Germinal center (tissue), 1 donor: Measurements from ENCODE around the gene CA10.

Source experiments
- DNase-seq: peaks from one replicate; pipeline ENCODE4 v3.0.0; 2012; ENCODE audit warnings: mixed read lengths, low spot score

The CA10 gene

DNA sequence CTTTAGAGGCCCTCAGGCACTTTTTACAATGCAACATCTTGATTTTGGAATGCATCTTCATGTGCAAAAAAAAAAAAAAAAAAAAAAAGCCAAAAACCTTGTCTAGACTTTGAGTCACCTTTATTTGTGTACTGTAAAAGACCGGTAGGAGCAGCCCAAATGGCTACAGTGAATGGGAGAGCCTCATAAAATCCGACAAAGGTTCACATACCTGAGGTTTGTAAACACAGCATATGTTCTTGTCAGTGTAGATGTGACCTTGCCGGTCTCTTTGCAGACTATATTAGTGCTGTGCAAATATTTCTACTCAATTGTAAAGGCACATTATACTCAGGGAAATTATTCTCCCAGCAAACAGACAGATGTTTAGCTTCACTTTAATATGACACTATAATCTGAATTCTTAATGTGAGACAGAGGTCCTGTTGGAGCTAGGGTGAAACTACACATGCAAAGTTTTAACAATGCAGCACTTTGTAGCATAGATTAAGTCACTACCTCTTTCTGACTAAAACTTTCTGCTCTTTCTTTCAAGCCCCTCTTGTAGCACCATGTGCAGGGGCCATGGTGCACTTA, 211.3 kb downstream of the CA10 start:
- DNase-seq = no peak

DNA sequence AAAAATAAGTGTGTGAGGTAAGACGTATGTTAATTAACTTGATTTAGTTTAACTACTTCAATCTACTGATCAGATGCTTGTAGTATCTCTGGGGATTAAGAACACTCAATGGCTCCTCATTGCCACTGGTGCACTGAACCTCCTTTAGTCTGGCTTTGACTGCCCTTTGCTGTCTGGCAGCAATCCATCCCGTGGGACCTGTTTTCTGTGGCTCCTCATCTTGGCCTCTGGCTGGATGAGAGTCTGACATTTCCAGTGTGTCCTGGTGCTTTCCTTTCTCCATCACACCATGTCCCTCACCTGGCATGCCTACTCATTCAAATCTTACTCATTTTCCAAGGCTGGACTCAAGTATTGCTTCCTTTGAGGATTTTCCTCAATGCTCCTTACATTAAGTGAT, 212.2 kb downstream of the CA10 start:
- no peak for DNase-seq

DNA sequence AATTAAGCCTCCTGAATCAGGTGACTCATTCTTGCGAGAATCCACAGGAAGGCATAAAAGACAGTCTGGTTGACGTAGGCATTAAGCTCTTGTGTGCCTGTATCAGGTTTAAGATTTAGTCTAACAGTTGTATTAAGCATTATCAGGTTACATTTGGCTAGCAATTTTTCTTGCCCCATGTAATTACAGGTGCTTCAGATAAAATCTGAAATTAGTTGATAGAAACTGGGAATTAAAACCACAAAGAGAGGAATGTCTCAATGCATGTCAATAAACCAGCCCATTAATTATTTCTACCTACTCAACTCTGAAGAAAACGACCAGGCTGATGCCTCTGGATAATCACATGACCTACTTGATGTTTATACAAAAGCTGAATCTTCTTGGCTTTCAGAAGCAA, 217.2 kb downstream of the CA10 start:
- DNase-seq = no peak

DNA sequence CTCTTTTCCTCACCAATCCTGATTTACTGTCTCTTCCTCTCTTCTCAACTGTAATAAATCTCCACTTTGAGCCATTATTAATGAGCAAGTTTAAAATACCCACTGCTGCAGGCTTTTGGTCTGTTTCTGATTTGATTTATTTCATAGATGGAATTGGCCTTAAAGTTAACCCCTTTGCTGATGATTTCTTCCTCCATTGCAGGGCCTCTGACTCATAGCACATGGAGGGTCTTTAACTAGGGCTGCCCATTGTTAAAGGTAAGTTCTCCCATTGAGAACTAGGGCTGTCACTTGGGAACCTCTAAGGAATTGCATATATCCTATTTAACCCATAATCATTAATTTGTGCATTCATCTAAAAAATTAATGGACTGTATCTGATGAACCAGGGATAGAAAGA, 221.2 kb downstream of the CA10 start:
- DNase-seq = no peak

DNA sequence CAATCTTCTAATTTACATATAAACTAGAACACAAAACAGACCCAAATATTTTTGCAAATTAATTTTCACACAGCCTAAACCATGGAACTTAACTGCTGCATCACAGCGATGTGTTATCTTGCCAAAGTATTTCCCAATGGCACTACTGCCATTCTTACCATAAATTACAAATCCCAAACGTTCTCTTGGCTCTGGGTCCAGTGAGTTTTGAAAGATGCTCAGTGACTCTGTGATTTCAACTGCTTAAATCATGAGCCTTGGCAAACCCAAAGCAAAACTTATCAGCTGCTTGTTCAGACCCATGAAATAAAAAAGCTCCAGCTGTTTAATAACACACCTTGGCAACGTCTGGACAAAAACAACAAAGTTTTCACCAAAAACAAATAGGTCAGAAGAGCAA, 223.0 kb downstream of the CA10 start:
- DNase-seq = no peak

DNA sequence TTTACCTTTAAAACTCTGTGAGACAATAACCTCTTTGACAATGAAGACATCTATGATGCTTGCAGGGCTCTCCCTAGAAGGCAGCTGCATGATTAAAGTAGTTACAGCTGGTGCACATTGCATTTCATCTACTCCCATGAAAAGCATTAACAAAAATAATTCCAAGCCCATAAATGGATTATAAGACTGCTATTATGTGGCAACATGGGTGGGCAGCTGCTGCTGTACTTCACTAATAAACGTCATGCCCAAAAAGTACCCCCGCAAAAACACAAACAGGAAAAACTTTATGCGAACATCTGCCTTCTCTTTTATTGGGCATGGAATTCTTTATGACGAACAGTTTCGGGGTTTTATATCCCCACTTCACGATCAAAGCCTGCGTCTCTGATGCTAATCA, 224.9 kb downstream of the CA10 start:
- no peak for DNase-seq

DNA sequence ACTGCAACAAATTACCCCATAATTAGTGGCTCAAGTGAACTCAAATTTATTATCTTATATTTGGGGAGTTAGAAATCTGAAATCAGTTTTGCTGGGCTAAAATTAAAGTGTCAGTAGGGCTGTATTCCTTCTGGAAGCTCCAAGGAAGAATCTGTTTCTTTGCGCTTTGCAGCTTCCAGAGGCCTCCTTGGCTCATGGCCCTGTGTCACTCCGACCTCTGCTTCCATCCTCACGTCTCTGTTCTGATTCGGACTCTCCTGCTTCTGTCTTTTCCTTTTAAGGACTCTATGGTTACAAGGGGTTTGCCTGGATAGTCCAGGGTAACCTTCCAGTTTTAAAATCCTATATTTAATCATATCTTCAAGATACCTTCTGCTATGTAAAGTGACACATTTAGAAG, 232.1 kb downstream of the CA10 start:
- no peak for DNase-seq

DNA sequence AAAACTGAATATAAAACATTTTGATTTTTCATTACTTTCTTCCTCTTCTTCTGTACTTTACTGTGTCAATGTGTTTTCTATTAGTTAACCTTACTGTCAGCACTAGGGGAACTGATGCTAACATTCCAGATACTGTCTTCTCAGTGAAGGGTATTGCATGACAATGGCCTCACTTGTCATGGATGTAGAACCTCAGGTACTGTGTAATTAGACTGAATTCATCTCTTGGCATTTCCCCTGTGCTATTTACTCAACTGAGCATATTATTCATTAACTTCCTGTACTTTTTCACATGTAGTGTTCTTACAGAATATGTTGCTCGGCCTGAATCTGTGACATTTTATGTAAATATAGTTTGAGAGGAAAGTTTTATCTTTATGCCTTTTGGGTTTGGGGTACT, 237.0 kb downstream of the CA10 start:
- no peak for DNase-seq

DNA sequence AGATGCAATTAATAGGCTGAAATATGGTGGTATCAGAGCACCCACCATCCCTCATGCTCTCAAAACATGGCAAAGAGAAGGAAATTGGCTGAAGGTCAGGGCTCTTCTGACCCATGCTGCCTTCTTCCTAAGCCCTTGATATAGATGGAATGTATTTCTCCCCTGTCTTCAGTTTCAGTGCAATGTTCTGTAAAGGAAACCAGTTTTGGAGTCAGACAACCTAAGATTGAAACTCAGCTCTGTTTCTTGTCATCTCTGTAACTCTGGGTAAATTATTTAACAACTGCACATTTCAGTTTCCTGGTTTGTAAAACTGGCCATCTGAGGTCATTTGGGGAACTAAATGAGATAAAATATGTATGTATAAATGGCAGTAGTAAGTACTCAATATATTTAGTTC, 243.9 kb downstream of the CA10 start:
- no peak for DNase-seq

DNA sequence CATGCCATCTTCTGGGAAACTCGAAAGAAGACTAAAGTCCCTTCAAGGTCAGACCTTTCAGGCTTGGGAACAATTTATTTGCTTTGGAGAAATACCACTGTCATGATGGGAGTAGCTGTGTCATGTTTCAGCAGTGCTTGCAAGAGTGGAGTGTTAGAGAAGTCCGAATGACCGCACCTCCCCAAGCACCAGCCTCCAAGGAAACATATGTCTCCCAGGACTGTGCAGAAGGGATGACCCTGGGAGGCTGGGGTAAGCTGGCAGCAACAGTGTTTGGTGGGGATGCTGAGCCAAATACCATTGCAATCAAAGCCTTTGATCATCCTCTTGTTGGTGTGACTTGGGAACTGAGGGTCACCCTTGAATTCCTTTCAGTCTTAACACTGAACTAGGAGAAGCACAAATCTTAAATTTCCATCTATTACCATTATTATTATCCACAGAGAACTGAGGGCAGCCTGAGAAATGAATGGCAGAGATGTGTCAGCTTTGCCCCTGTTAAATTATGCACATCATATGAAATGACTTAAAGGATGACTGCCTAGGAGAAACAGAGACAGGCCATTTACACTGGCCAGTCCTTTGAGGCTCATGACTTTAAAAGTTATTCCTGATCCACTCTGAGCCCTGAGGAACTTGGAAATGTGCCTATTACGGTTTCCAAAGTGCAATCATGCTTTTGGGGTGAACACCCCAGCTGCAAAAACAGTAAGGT, 244.9 kb downstream of the CA10 start:
- DNase-seq = no peak

DNA sequence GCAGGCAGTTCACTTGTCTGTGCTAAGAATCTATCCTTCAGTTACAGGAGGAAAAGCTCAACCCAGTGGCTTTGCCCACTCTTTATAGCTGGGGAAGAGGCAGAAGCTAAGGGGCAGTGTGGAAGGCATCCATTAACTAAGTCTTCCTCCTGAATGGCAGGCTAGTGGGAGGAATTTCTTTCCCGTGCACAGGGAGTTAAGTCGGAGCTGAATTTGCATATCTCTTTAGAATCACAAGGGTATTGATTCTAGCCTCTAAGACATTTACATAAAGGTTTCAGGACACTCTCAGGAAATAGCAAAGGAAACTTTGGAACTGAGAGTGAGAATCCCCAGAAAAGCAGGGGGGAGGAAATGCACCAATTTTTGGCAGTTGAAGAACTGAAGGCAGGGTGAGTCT, 245.6 kb downstream of the CA10 start:
- DNase-seq = no peak

DNA sequence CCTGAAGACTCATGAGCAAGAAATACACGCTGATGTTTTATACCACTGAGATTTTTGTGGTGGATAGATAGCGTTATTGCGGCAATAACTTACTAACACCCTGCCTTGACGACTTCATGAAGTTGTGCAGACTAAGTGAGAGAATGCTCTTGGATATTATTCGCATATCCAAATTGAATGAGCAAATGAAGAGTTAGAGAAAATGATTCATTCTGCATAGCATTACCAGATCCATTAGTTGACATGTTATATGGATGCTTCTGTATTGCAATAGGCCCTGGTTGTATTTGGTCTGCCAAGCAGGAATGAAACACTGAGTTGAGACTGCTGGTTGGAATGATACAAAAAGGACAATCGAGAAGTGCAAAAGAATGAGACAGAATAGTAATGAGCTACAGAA, 247.3 kb downstream of the CA10 start:
- DNase-seq = no peak

DNA sequence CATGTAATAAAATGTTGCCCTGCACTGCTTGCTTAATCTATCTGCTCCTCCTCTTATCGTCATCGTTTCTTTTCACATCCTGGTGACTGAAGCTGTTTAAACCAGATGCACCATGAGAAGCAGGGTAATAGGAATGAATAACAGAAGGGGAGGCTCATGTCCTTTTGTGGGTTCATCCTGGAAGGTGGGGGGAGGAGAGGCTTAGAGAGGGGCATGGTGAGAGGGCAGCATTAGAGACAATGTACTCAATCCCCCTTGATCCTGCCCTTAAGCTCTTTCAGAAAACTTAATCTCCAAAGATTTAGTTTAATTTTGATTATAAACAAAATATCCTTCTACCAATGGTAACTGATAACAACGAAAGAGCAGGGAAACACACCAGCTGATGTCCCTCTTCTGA, 248.5 kb downstream of the CA10 start:
- DNase-seq = no peak

DNA sequence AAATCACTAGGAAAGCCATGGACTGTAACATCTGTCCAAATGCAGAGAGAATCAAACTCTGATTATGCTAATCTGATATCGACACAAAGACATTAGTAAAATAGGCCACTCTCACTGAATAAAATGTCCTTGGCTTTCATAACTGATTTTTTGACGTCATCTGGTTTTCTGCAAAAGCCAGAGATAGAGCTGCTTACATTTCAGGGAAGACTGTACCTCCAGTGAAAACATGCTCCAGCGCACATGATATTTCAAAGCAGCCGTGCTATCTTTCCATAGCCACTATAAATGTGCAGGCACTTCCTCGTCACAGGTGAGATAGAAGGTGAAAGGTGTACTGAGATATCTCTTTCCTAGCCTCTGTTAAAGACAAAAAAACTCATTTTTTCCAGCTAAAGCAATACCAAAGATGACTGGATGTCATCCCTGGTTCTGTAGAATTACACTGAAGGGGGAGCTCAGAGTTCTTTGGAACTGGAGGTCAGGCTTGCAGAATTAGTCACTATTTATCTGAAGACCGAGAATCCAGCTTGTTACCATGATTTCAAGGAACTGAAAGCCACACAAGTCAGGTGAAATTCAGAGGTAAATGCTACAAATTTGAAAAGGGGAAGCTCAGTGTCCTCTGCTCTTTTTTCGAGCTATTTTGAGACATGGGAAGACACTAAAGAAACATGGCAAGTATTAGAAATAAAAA, 249.5 kb downstream of the CA10 start:
- no peak for DNase-seq

DNA sequence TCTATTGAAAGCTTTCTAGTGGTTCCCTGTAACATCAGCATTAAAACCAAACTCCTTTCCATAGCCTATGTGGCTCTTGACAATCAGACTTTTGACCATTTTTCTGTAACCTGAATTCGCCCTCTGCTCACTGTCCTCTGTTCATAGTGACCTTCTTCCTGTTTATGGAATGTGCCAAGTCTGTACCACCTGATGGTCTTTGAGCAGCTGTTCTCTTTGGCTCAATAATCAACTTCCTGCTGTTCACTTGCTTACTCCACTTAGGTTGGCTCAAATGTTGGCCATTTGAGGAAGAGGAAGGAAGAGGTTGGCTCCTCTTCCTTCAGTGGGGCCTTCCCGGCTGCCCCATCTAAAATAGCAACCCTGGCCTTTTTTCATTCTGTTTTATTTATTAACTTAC, 251.5 kb downstream of the CA10 start:
- DNase-seq = no peak

DNA sequence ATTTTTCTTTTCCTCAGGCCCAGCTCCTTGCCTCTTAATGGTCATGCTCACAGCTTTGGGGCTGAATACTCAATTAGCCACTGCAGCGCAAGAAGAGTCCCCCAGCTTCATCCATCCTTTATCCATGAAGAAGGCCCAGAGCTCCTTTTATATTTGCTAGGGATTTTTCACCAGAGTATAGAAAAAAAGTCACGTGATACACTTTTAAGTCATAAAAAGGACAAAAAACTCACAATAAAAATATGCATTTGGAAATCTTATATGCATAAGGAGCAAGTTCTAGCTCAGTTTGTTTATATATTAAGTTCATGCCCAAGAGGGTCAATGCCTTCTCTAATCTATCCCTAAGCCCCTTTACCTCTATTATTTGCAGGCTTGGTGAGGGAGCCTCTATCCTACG, 254.1 kb downstream of the CA10 start:
- DNase-seq = no peak

DNA sequence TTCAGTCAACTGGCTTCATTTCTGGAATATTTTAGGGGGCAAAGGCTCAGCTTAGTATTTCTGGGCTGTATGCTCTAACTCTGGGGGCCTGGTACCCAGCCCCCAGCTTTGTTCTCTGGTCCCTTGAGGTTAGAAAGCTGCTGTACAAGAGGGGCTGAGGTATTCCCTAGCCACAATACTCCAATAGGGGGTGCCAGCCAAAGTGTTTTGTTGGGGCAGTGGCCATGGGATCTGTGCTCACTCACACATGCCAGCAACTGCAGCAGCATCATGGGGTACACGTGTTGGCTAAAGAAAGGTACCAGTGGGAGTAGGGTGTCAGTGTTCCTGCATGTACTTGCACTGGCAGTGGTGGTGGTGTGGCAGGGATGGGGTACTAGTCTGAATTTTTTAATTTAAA, 257.3 kb downstream of the CA10 start:
- no peak for DNase-seq

DNA sequence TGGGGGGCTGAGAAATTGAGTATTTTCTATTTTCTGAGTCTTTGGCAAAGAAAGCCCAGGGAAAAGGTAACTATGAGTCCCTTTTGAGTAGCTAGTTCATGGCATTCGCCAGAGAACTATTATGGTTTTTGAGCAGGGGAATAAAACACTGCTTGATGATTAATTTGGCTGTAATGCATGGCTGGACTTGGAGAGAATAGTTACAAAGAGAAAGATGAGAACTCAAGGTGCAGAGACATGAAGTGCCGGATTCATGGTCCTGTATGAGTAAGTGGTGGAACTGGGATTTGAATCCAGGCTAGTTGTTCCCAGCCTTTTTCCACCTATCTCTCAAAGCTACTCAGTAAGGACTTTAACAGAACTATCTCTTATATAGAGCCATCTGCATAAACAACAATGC, 266.6 kb downstream of the CA10 start:
- no peak for DNase-seq

DNA sequence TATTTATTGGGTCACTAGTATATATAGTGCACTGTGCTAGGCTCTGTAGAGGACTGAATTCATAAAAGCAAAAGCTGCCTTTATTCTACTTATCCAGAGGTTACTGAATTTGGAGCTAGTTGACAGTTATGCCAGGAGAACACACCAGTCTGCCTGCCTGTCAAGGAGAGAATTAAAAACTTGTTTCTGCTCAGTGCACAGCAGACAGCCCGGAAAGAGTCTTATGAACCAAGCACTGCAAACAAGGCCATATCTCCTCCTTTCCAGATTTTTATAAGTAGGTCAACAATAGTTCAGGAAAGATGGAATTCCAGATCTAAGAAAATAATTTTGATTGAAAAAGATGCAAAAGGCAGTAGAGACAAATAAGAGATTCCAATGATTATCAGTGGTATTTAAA, 267.8 kb downstream of the CA10 start:
- DNase-seq = no peak

DNA sequence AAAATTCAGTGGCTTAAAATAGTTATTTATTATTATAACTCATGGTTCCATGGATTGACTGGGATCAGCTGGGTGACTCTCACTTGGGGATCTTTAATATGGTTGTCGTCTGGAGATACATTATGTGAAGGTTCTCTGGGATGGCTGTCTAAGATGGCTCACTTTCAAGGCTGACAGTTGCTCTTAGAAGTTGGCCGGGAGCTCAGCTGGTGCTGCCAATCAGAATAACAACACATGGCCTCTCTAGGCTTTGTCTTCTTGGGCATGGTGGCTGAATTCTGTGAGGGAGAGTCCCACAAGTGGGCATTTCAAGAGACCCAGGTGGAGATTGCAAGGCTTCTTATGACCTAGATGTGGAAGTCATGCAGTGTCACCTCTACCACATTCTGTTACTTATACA, 269.7 kb downstream of the CA10 start:
- no peak for DNase-seq

DNA sequence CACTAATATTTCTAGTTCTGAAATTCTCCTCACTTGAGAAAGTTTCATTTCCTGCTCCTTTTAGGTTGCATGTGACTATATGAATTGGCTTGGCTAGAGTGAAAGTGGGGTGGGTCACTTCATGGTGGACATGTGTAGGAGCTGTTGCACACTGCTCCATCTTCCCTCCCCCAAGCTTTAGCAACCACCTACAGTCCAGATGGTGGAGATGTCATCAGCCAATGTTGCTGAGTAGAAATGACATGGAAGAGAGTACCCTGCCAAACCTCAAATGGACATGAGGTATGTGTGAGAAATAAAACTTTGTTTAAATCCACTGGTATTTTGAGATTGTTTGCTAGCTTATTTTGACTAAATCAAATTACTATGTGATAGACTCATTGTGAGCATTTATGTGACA, 281.5 kb downstream of the CA10 start:
- DNase-seq = no peak

DNA sequence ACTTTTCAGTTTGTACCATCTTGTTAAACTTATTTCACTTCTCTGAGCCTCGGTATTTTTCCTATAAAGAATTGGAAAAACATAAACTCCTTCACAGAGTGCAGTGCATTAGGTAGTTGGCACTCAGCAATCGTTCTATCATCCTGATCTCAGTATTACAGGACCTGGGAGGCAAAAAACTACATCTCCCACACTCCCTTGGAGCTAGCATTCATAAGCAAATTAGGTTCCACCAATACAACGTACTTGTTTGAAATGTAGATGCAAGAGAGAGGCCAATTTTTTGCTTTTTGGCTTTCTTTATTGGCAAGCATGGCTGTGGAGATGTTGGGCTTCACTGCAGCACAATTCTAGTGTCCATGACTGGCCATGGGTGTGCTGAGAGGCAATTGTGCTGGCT, 285.2 kb downstream of the CA10 start:
- no peak for DNase-seq

DNA sequence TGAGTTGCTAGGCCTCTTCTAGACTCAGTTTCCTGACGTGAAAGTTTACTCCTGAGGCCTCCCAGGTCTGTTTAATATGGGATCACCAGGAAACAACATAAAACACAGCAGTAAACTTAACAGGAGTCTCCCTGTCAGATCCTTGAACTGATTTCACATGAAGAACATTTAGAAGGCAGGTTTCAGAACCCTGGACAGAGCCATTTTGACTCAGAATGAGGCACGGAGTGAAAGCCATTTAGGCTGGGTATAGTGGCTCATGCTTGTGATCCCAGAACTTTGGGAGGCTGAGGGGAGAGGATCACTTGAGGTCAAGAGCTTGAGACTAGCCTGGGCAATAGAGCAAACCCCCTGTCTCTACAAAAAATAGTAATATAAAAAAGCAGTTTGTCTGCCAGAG, 289.1 kb downstream of the CA10 start:
- no peak for DNase-seq
